Peyer's patch (tissue), 4 donors: ENCODE results near the gene CHRNA3.

Source experiments
- CTCF ChIP-seq, 6 experiments: fragments of 450-650 bp in 4 of 6; fragments of 200-600 bp in 2 of 6; sonication (generic) in 1 of 6; IDR thresholded peaks; one replicate each; pipeline ENCODE4 v1.5.1; 2017 to 2019; ENCODE audit warnings: antibody characterized with exemption in 6 of 6, mild to moderate bottlenecking in 3 of 6, moderate library complexity in 1 of 6
- POLR2A ChIP-seq, 2 donors: fragments of 450-650 bp; IDR thresholded peaks; one replicate each; pipeline ENCODE4 v1.5.1; 2017; ENCODE audit warnings: antibody characterized with exemption in 2 of 2, mild to moderate bottlenecking in 2 of 2, moderate library complexity in 2 of 2

GRCh38 chr15:78650022-78650421 is 29.2 kb upstream of the CHRNA3 start:
- TF ChIP-seq CTCF (IDR thresholded peaks at IDR 0.05), result no peak
- no peak for TF ChIP-seq POLR2A (IDR thresholded peaks at IDR 0.05)
